Myocyte (in vitro differentiated cells): ENCODE measurements around the gene COASY. TPM values are rescaled to one million over a fixed set of nuclear protein-coding genes. Genes with fewer than 3 reads are reported as not detected.

Source experiments
- DNase-seq: peaks from one replicate; pipeline ENCODE4 v3.0.0-alpha.2; 2012; ENCODE audit warnings: low read depth
- total RNA-seq: library from RNA; depleted of rRNA; stranded (reverse); fragments of >200 nt; gene quantifications from 2 replicates; pipeline ENCODE4 v1.2.3, GENCODE V29; 2014

COASY gene
- total RNA-seq, 1 donor from 2014 or later: 24.4 TPM

DNA sequence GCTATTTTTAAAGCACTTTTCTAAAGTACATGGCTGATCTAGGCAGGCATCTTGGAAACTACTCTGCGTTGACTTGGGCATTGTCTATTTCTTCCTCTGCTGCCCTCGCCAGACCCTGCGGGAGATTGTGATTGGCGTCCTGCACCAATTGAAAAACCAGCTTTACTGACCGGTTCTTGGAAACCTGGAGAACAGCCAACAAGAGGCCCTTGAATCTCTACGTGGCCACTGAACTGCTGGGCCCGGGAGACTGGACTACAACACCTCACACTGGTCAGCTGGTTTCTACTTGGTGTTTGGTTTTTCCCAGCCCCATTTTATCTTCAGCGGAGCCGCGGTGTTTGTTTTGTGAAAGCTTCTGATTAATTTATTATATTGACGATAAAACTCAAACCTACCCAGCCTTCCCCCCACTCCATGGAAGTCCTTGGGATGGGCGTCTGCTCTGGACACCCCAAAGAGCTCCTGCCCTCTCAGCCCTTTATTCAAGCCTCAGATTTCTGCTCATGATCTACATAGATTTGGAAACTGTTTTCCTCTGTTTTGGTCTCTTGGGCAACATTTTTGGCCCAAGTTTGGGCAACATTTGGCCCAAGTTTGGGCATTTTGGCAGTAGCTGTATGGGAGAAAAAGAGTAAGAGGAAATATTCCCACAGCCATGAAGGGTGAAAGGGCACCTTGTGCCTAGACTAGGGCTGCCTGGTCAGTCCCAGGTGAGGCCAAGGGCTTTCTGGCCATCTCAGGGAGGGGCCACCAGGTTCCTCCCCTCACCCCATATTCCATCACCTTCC lies 9.7 kb downstream of the COASY start:
- DNase-seq: no peak

DNA sequence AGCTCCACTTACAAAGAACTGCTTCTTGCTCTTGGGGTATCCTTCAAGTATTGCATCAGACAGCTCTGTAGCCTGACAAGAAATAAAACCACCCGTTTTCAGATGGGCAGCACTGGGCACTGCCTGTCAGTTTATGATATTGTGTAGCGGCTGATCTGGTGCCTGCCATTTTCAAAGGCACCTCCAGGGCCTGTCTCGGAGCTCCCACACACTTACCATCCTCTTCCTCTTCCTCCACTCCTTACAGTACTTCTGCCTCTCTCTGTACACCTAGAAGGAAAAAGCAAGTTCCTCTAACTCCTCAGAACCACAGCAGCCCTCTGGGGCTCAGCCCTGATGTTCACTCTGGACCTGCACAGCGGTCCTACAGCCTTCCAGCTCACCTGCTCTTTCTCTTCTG lies 11.1 kb downstream of the COASY start:
- DNase-seq: no peak

DNA sequence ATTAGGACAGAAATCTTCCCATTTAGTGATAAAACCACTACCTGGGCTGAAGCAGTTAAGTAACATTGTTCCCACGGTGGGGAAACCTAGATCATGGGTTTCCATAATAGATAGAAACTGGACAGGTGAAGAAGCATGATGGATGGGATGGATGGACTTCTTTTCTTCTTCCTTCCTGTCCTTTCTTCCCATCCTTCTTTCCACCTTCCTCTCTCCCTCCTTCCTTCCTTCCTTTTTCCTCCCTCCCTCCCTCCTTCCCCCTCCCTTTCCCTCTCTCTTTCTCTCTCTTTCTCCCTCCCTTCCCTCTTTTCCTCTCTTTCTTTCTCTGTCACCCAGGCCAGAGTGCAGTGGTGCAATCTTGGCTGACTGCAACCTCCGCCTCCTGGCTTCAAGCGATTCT lies 12.5 kb downstream of the COASY start:
- DNase-seq: no peak

DNA sequence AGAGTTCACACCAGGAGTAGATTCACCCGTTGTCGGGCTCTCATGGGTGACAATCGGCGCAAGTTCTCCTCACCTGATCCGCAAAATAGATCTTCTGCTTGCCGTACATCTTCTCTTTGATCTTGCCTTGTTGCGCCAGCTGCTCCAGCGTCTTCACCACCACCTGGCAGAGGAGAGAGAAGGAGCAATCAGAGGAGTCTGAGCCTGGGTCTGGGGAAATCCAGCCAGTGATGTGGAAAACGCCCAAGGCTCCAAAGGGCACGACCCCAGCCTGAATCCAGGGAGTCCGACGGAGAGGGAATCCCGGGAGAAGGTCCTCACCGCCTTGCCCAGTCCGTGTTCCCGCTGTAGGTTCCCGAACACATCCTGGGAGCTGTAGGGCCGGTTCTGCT lies 15.2 kb downstream of the COASY start:
- no peak for DNase-seq

DNA sequence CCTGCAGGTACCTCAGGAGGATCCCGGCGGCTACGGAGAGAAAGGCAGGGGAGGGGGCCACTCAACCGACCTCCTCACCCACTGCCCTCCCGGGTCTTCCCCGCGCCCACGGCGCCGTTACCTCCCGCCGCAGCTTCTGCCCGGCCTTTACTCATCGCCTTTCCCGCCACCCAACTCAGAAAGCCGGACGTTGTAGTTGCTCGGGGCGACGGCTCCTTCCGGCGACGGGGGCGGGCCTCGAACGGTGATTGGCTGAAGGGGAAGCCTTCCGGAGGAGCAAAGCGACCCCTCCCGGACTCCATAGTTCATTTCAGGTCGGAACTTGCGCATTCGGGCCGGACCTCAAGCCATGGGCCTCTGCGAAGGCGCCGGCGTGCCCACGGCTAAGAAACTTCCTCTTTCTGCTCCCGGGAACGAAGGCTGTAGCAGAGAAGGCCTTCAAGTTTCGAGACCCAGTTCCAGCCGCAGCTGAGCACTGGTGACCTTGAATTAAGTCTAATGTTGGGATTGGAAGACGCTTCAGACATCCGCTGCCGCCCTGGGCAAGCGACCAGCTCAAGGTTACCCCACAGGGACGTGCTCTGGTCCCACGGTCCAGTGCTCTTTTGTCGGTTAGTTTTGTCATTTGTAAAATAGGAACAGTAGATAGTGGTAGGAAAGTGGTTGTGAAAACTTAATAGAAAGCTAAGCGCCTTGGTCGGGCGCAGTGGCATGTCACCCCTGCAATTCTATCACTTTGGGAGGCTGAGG lies 15.8 kb downstream of the COASY start, which contains the start of gene PSMC3IP:
Gene PSMC3IP, minus strand, starts transcription at position 198 of the 750 bp plus-strand sequence. Its CDS starts 43 bp downstream, at position 155.
- DNase-seq: peak; percentile 94

DNA sequence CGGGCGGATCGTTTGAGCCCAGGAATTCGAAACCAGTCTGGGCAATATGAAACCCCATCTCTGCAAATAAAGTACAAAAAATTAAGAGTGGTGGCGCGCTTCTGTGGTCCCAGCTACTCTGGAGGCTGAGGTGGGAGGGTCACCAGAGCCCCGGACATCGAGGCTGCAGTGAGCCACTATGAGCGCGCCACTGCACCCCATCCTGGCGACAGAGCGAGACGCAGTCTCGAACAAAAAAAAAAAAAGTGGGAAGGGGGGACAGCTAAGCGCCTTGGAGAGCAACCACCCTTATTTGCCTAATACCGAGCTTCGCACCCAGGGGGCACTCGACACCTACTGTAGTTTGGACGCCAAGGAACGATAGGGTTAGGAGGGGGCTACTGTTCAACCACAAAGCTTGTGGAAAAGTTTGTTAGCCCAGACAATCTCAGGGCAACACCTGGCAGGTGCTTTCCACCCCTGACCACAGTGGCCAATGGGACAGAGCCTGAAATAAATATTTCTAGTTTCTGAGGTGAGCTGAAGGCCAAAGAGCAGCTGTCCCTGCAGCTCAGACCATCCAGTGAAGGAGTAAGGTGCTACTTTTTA lies 16.4 kb downstream of the COASY start:
- peak; percentile 81 for DNase-seq

DNA sequence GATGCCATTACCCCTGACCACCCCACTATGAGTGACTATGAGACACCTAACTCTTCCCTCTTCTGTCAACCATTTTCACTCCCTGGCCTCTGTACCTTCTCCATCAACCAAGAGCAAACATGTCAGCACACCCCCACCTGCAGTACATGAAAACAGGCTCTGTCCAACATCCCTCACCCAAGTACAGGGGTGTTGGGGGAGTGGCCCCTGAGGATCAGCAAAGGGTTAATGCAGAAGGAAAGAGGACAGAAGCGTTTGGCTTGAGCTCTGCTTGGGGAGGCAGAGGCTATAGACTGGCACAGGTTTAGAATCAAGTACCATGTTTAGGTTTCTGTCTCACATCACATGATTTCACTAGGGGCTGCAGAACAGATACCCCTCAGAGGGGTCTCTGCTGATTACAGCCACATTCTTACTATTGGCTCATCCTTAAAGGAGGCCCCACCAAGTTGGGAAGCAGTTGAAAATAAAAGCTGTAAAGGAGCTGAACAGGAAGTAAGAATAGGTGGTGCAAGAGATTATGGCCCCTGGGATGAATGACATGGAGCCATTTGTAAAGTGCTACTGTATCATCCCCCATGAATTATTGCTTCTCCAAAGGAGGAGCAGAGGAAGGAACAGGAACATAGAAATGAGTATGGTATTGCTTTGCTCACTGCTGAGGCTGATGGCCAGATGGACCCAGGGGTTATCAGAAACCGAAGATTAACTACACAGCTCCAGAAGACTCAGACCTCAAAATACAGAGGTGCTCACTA lies 18.0 kb downstream of the COASY start:
- DNase-seq: no peak

DNA sequence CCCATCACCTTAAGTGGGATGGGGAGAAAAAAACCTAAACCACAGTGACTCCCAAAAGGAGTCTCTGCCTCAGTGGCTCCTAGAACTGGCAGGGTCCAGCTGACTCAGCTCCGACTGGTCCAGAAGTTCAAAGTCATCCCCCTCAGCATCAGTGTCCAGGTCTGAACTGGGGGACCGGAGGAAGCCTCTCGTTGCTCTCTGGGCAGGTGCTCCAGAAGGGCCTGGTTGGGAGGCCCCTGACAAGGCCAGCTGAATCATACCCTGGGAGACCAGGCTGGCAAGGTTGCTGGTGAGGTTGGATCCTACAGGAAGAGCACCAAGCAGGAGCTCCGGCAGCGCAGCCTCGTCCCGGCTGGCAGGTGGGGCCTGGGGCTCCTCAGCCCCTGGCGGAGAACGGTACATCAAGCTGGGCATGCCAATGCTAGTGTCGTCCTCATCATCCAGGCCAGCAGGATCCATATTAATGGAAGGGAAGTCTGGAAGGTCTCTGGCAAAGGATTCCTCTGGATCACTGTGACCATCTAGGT lies 19.9 kb downstream of the COASY start:
- no peak for DNase-seq

DNA sequence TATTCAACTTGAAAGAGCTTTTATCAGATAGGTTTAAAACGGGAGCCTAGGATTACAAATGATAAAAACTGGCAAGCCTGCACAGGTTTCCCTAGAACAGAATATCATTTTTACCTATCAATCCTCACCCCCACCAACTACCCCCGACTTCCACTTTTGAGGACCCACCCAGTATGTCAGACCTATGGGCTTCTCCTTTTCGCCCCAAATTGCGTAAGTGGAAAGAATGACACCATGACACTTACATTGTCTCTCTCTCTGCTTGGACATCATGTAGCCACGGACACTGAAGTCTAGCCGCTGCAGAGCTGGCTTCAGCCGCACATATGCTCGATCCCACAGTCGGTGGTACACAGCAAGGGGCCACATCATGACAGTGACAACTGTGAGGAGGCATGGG lies 22.9 kb downstream of the COASY start:
- DNase-seq: no peak

DNA sequence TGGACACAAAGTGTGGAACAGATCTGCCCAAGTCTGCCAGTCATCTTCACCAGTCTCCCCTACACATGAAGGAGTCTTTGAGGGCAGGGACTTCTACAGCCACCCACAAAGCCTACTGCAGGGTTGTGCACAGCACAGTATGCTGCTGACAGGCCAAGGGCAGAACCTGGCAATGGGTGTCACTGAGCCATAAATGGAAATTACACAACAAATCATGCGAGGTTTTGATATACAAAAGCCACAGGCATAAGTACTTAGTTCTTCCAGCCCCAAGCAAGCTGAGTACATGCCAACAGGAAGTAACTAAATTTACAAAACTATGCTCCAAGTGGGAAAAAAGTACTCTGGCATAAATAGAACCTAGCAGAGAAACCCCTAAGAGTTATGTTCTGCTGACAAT lies 23.4 kb downstream of the COASY start:
- no peak for DNase-seq

DNA sequence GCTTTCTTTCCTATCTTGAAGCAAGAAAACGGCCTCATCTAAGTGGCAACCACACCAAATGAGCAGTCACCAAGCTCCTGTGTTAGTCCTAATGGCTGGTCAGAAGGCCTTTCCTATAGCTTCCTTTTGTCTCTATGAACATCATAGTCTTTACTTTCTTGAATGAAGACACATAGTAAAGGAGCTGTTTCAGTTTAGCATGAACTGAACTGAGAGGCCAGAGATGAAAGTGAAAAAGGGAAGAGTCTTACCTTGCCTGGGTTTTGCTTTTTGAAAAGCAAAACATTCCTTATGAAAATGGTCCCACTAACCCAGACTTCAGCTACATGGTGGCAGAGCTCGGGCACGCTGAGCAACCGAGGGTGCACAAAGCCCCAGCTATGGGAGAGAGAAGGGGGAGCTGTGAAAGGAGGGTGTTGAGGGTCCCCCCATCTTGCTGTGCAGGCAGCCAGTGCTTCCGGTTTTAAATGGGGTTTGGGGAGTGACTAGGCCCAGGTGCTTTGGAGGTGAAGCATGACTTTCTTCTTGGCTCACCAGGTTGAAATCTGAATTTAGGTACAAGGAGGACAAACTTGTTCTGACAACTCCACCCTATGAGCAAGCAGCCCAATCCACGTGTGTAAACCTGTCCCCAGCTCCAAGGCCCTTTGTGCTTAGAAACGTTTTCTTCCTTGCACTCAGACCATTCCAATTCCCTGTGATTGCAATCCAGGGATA lies 24.7 kb downstream of the COASY start:
- DNase-seq: no peak

DNA sequence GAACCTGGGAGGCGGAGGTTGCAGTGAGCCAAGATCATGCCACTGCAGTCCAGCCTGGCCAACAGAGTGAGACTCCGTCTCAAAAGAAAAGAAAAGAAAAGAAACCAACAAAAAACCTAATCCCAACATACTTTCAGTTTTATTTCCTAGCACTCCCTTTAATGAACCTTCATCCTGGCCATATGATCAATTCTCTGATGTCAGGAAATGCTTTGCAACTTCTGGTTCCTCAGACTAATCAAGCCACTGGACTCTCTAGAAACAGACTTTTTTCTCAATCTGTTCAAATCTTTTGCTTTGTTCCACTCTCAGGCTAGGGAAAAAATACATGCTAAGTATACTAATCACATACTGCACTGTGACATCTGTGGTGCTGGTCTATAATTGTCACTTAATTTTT lies 28.9 kb downstream of the COASY start:
- DNase-seq: no peak

DNA sequence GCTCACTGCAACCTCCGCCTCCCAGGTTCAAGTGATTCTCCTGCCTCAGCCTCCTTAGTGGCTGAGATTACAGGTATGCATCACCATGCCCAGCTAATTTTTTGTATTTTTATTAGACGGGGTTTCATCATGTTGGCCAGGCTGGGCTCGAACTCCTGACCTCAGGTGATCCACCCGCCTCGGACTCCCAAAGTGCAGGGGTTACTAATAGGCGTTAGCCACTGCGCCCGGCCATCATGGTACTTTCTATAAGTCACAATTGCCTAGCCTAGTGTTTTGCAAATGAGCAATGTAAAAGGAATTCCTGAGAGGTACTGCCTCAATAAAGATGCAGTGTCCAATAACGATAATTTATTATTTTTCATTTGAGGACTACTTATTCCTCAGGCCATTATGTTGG lies 29.5 kb downstream of the COASY start:
- DNase-seq: no peak

DNA sequence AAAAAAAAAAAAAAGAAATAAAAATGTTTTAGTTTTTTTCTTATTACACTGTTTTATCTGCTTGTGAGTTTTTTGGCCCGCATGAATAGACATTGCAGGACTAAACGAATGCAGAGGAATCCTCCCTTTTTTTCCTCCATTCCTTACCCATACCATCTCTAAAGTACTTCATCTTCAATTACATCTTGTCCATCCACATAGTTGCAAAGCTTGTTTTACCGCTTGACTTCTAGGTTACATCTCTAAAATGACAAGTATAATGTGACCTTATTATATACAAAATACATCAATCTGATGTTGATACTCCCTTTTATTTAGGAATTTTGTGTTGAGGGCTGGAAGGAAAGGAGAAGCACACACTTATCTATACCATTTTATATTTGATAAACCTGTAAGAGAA lies 34.4 kb downstream of the COASY start:
- DNase-seq: no peak

DNA sequence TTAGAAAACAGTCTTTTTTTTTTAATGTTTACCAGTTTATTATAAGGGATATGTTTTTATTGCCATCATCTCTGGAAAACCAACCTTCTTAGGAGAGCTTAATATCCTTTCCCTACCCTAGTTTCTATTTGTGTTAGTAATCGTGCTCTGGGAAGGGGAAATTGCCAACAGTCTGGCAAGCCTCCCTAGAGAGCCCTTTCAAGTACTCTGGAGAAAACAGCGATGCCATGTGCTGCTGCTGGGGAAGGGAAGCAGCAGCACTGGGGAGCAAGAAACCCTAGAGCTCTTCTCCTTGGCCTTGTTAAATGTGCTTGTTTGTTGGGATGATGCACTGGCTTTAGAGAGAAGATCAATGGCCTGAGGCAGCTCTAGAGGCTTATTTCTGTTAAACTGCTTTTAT lies 37.0 kb downstream of the COASY start:
- peak; percentile 29 for DNase-seq

DNA sequence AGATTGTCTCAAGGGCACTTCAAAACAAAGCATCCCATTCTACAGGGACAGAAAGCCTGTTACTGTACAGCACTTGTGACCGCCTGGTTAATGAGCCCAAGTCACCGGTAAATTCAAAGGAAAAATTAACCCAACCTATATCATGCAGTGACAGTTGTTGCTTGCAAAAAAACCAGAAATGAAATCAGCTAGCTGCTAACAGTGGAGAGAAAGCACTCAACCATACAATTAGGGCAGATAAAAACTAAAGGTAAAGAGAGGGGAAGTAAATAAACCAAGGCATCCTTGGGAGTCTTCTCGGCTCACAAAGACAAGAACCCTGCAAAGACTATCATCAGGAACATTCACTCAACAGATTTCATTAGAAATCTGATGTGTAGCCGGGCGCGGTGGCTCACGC lies 41.4 kb downstream of the COASY start:
- DNase-seq: no peak

DNA sequence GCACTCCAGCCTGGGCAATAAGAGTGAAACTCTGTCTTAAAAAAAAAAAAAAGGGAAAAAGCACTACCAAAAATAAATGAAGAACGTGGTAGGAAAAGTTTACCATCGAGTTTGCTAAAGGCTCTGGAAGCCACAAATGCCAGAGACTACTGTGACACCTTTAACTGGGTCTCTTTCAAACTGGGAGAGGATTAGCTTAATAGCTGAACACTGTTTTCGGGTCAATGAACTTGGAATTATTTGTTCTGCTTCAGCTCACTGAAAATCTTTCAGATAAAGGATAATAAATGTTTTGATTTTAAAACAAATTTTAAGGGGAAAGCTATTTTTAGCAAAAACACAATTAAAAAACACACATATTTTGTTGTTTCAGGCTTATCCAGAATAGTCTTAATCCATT lies 45.8 kb downstream of the COASY start:
- DNase-seq: no peak

DNA sequence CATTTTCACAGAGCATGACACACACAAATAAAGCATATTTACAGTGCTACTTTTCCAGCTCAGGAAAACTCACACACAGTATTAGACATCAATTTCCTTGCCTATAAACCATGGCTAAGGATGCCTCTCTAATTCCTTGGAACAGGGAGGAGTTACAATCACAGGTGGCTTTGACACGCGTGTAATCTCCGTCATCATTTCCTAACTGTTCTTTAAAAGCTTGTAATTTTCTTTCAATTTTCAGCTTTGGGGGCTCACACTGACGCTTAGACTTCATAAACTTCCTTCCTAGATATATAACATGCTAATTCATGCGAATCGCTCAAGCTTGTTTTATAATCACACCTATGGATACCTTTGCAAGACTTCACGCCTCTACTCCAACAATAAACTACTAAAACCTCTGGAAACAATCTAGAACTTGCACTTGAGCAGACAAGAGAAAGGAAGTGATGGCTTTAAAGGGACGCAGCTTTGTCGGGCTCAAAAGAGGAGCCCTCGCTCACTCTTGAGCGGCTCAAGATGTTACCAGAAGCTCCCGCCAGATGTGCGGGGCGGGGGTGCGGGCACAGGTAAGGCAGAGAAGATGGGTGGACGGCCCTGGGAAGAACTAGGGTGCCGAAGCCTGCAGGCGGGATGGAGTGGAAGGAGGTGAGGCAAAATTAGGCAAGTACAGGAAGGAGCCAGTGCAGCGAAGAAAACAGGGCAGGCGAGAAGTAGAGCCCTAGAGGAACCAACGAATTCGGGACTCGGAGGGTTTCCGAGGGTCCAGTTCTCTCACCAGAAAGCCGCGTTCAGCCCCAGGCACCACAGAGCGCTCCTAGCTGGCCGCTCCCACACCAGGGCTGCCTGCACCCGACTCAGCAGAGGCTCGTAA lies 46.6 kb downstream of the COASY start:
- DNase-seq: no peak

DNA sequence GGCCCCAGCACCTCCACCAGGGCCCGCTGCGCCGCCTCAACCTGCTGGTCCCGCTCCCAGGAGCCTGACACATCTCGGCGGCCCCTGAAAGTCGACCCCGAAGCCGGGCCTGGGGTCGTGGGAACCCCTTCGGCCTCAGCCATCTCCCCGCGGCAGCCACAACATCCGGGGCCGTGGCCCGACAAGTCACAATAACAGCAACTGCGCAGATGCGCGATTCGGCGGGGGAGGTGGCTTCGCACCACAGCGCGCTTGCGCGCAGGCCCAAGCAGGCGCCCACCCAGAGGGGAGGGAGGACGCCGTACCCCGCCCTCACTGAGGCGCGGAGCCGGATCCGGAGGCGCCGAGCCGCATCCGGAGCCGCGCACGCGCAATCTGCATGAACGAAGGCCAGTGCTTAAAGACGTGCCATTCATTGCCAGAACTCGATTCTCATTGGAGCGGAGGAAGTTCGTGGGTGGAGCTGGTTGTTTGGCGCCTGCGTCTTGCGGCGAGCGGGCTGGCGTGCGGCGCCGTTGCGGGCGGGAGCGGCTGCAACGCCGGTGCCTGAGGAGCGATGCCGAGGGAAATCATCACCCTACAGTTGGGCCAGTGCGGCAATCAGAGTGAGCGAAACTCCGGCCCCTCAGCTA lies 47.4 kb downstream of the COASY start, which contains the start of the genes RETREG3 and TUBG1:
Gene RETREG3, minus strand, starts transcription at position 193 of the 632 bp plus-strand sequence. Its CDS starts 50 bp downstream, at position 143.
Gene TUBG1, plus strand, starts transcription at position 502 of the 632 bp plus-strand sequence. Its CDS starts 55 bp downstream, at position 557.
- DNase-seq: peak; percentile 100
